Measurements from ENCODE around the gene TNFRSF12A. TPM values are rescaled to one million over a fixed set of nuclear protein-coding genes. Genes with fewer than 3 reads are reported as not detected.

The TNFRSF12A gene
- total and polyA plus RNA-seq, 3 donors from 2014 or later: 12.8 to 33.4 (median 16.8) TPM

GRCh38 chr16:3015865-3016521, 4.2 kb upstream of the TNFRSF12A start:
- Histone ChIP-seq H3K27me3 (no peaks in the 10 kb centered on the region), H3K27ac (no peak overlapping the region)
- intact Hi-C loops (cut with DNase I; ENCODE audit: low total_unique reads): no loop called here

DNA sequence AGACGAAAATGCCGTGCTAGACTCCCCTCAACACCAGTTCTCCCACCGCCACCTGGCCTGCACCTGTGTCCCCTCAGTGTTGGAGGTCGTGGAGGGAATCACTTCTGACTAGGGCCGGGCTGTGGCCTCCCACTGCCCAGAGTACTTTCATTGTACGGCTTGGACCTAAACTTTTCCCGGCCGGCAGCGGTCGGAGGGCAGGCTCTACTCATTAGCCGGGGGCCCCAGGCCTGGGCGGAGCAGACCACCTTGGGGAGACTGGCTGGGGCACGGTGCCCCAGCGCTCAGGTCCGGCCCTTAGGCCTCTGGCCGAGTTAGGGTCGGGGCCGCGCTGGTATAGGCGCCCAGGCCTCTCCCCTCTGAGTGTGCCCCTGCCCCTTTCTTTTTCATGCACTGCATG, 2.8 kb upstream of the TNFRSF12A start:
- TF ChIP-seq, protein P1, sequence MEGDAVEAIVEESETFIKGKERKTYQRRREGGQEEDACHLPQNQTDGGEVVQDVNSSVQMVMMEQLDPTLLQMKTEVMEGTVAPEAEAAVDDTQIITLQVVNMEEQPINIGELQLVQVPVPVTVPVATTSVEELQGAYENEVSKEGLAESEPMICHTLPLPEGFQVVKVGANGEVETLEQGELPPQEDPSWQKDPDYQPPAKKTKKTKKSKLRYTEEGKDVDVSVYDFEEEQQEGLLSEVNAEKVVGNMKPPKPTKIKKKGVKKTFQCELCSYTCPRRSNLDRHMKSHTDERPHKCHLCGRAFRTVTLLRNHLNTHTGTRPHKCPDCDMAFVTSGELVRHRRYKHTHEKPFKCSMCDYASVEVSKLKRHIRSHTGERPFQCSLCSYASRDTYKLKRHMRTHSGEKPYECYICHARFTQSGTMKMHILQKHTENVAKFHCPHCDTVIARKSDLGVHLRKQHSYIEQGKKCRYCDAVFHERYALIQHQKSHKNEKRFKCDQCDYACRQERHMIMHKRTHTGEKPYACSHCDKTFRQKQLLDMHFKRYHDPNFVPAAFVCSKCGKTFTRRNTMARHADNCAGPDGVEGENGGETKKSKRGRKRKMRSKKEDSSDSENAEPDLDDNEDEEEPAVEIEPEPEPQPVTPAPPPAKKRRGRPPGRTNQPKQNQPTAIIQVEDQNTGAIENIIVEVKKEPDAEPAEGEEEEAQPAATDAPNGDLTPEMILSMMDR (IDR thresholded peaks at IDR 0.05): no peak
- no peak for TF ChIP-seq POLR2A (IDR thresholded peaks at IDR 0.05)
- intact Hi-C loops (cut with DNase I; ENCODE audit: low total_unique reads): no loop called here
- Histone ChIP-seq H3K4me3 (peak overlapping the region in 1 of 2 donors; percentile 43), H3K9me3 (no peaks in the 10 kb centered on the region), H3K27me3 (no peaks in the 10 kb centered on the region), H3K4me1 (peaks cover 22% of the 10 kb centered on the region), H3K27ac (no peak overlapping the region), H3K36me3 (ENCODE audit: low read depth, missing control alignments) (no peaks in the 10 kb centered on the region)
- DNase-seq: no peak
- 46 to 58% methylated on average over 8 to 20 of the region's 20 CpGs for WGBS, 2 donors

More at GRCh38 chr16:3015865-3016521, 4.2 kb upstream of the TNFRSF12A start:
- DNase-seq: no peak
- no peak for TF ChIP-seq POLR2A (IDR thresholded peaks at IDR 0.05)
- TF ChIP-seq, protein P1 (IDR thresholded peaks at IDR 0.05): no peak
- Histone ChIP-seq H3K36me3 (ENCODE audit: low read depth, missing control alignments) (no peaks in the 10 kb centered on the region), H3K4me3 (no peak overlapping the region), H3K9me3 (no peaks in the 10 kb centered on the region), H3K4me1 (peaks cover 10% of the 10 kb centered on the region)
- WGBS, 2 donors: 86 to 90% methylated on average over 12 to 13 of the region's 13 CpGs

DNA sequence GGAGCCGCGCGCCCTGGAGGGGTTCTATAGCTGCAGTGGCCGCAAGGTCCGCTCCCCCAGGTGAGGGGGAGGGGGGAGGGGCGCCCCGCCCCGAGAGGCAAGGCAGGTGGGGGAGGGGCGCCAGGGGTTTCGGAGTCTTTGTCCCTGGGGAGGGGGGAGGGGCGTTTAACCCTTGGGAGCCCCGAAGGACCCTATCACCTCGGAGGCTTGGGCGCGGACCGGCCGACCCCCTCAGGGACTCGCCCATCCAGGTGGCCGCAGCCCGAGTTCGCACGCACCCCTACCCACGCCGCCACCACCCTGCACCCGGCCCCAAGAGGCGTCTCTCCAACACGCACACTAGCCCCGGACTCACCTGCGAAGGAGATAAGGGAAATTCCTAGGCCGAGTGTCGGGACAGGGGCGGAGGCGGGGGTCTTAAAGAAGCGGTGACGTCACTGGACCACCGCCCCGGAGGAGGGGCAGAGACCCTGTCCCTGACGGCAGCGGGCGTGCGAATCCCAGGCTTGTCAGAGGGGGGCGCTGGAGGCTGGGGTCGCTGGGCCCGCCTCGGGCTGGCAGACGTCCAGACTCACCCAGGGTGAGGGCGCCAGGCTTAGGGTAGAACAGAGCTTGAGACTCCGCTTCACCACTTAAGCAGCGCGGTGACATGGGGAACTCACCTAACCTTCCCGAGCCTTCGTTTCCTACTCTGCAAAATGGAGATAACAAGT, 2.2 kb upstream of the TNFRSF12A start, which contains the start of gene CLDN6:
Gene CLDN6, minus strand, starts transcription at position 390 of the 713 bp plus-strand sequence. CDS start 2,162 bp downstream, outside the sequence.
- DNase-seq: no peak
- H3K36me3 ChIP-seq (ENCODE audit: low read depth, missing control alignments): no peaks in the 10 kb centered on the region
- no peaks in the 10 kb centered on the region for H3K9me3 ChIP-seq
- H3K27me3 ChIP-seq: no peaks in the 10 kb centered on the region
- peak within 1 kb of the TSS; percentile 9 to 43 for H3K4me3 ChIP-seq
- peaks cover 28% of the 10 kb centered on the region for H3K4me1 ChIP-seq
- TF ChIP-seq POLR2A (IDR thresholded peaks at IDR 0.05): no peak
- TF ChIP-seq, protein P1 (IDR thresholded peaks at IDR 0.05): peak in 1 of 3 experiments; percentile 11
- WGBS, 2 donors: 5 to 10% methylated on average over 10 to 45 of the region's 52 CpGs
- no peak within 1 kb of the TSS for H3K27ac ChIP-seq
- intact Hi-C loops (cut with DNase I; ENCODE audit: low total_unique reads): no loop called here

DNA sequence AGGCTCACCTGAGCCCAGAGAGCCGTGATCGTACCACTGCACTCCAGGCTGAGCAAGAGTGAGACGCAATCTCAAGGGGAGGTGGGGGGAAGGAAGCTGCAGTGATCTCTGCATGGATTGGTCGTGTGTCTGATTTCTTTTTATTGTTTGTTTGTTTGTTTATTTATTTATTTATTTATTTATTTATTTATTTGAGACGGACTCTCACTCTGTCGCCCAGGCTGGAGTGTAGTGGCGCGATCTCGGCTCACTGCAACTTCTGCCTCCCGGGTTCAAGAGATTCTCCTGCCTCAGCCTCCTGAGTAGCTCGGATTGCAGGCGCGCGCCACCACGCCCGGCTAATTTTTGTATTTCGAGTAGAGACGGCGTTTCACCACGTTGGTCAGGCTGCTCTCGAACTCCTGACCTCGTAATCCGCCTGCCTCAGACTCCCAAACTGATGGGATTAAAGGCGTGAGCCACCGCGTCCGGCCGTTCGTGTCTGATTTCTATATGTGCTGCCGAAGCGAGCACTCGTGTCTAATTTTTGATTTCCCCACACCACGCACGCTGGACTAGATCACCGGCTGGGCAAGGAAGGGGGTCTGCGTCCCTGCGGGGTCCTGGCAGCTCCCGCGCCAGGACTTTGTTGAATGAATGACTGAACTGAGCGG, 448 bp upstream of the TNFRSF12A start:
- Histone ChIP-seq H3K36me3 (ENCODE audit: low read depth, missing control alignments) (no peaks in the 10 kb centered on the region), H3K27ac (no peak overlapping the region), H3K27me3 (no peaks in the 10 kb centered on the region), H3K4me3 (peak overlapping the region; percentile 46 to 63), H3K9me3 (no peaks in the 10 kb centered on the region), H3K4me1 (peaks cover 35% of the 10 kb centered on the region)
- TF ChIP-seq, protein P1 (IDR thresholded peaks at IDR 0.05): no peak
- no peak for TF ChIP-seq POLR2A (IDR thresholded peaks at IDR 0.05)
- WGBS, 2 donors: 27 to 34% methylated on average over 34 to 39 of the region's 40 CpGs
- intact Hi-C loops (cut with DNase I; ENCODE audit: low total_unique reads): no loop called here
- no peak for DNase-seq
